Astrocyte (in vitro differentiated cells and primary cell): ENCODE results near the gene CMIP. TPM values are rescaled to one million over a fixed set of nuclear protein-coding genes. Genes with fewer than 3 reads are reported as not detected.

ENCODE experiments used
- DNase-seq: peaks from one replicate; pipeline ENCODE4 v3.0.0-alpha.2; 2010; ENCODE audit warnings: low read depth
- FAIRE-seq: peaks from 2 replicates; lab custom pipeline; 2011; peaks lifted over from hg19 to GRCh38; lab: Jason Lieb, UNC
- H2AFZ ChIP-seq: 2 replicates; pipeline ENCODE4 v1.6.0; 2012; ENCODE audit warnings: low read depth, low read length, inconsistent platforms
- H3K27ac ChIP-seq: 2 replicates; pipeline ENCODE4 v1.5.1; 2011; ENCODE audit warnings: low read depth, low read length, inconsistent platforms
- H3K27me3 ChIP-seq: 2 replicates; pipeline ENCODE4 v1.6.0; 2011; ENCODE audit warnings: low read length, inconsistent platforms; ENCODE audit not compliant: insufficient read depth
- H3K36me3 ChIP-seq: 2 replicates; pipeline ENCODE4 v1.5.1; 2011; ENCODE audit warnings: low read length, inconsistent platforms; ENCODE audit not compliant: insufficient read depth
- H3K4me1 ChIP-seq: 2 replicates; pipeline ENCODE4 v1.5.1; 2011; ENCODE audit warnings: low read length, inconsistent platforms; ENCODE audit not compliant: insufficient read depth
- H3K4me2 ChIP-seq: 2 replicates; pipeline ENCODE4 v1.6.0; 2012; ENCODE audit warnings: low read length, inconsistent platforms
- H3K4me3 ChIP-seq: 2 replicates; pipeline ENCODE4 v1.5.1; 2011; ENCODE audit warnings: low read depth, mild to moderate bottlenecking, low read length, inconsistent platforms; ENCODE audit not compliant: insufficient read depth
- H3K79me2 ChIP-seq: 2 replicates; pipeline ENCODE4 v1.6.0; 2012; ENCODE audit warnings: mild to moderate bottlenecking, low read length, inconsistent platforms; ENCODE audit not compliant: insufficient read depth
- H3K9ac ChIP-seq: 2 replicates; pipeline ENCODE4 v1.6.0; 2012; ENCODE audit warnings: mild to moderate bottlenecking, low read length, inconsistent platforms
- H3K9me3 ChIP-seq: 2 replicates; pipeline ENCODE4 v1.5.1; 2012; ENCODE audit warnings: low read depth, mild to moderate bottlenecking, low read length, inconsistent platforms; ENCODE audit not compliant: insufficient read depth
- H4K20me1 ChIP-seq: 2 replicates; pipeline ENCODE4 v1.6.0; 2012; ENCODE audit warnings: low read length, inconsistent platforms; ENCODE audit not compliant: insufficient read depth
- H3K27ac Mint-ChIP-seq: one replicate; pipeline ENCODE4 v1.8.0; 2021; ENCODE audit warnings: mild to moderate bottlenecking, mixed read lengths; ENCODE audit not compliant: unreplicated experiment
- H3K27me3 Mint-ChIP-seq: one replicate; pipeline ENCODE4 v1.8.0; 2021; ENCODE audit warnings: low read depth, mixed read lengths; ENCODE audit not compliant: unreplicated experiment
- H3K36me3 Mint-ChIP-seq: one replicate; pipeline ENCODE4 v1.8.0; 2021; ENCODE audit warnings: low read depth, mixed read lengths; ENCODE audit not compliant: unreplicated experiment
- H3K4me1 Mint-ChIP-seq: one replicate; pipeline ENCODE4 v1.8.0; 2021; ENCODE audit warnings: low read depth, mixed read lengths; ENCODE audit not compliant: unreplicated experiment
- H3K4me3 Mint-ChIP-seq: one replicate; pipeline ENCODE4 v1.8.0; 2021; ENCODE audit warnings: mild to moderate bottlenecking, moderate library complexity, mixed read lengths; ENCODE audit not compliant: unreplicated experiment
- H3K9me3 Mint-ChIP-seq: one replicate; pipeline ENCODE4 v1.8.0; 2021; ENCODE audit warnings: mild to moderate bottlenecking, mixed read lengths; ENCODE audit not compliant: unreplicated experiment
- CTCF ChIP-seq: IDR thresholded peaks from 2 replicates; pipeline ENCODE4 v1.5.1; 2011; ENCODE audit warnings: low read depth, mild to moderate bottlenecking, inconsistent platforms, low read length, moderate library complexity; ENCODE audit not compliant: insufficient read depth
- EZH2 ChIP-seq: IDR thresholded peaks from 2 replicates; pipeline ENCODE4 v1.6.1; 2012; ENCODE audit warnings: mild to moderate bottlenecking, low read length, inconsistent platforms; ENCODE audit not compliant: insufficient read depth
- total RNA-seq: library from RNA; stranded (reverse); gene quantifications from 2 replicates; pipeline ENCODE4 v1.2.1, GENCODE V29; 2021

CMIP gene
- total RNA-seq, 1 donor from 2014 or later, result 71.5 TPM

- H3K4me3 ChIP-seq, result no peak overlapping the region
- H3K36me3 ChIP-seq, result peaks cover 6% of the 10 kb centered on the region
- TF ChIP-seq CTCF (no peak), EZH2 (no peak)
- no peaks in the 10 kb centered on the region for H3K9me3 ChIP-seq
- H2AFZ ChIP-seq, result no peak overlapping the region
- no peaks in the 10 kb centered on the region for H3K27me3 ChIP-seq
- Mint-ChIP-seq H3K27me3 (no peaks in the 10 kb centered on the region), H3K4me3 (no peak overlapping the region), H3K4me1 (peaks cover 3% of the 10 kb centered on the region), H3K36me3 (peaks cover 23% of the 10 kb centered on the region), H3K9me3 (no peaks in the 10 kb centered on the region), H3K27ac (no peak overlapping the region)
- DNase-seq (no peak), FAIRE-seq (no peak)
- H3K79me2 ChIP-seq, result peaks cover 9% of the 10 kb centered on the region
- H3K9ac ChIP-seq, result no peak overlapping the region
- no peak overlapping the region for H3K4me2 ChIP-seq
- H3K27ac ChIP-seq, result no peak overlapping the region
- H4K20me1 ChIP-seq, result peaks cover 51% of the 10 kb centered on the region
- H3K4me1 ChIP-seq, result peaks cover 8% of the 10 kb centered on the region
These were observed 211.0 kb downstream of the CMIP start for GRCh38 chr16:81655469-81656162.

GRCh38 chr16:81657224-81657623, 212.6 kb downstream of the CMIP start:
- Histone ChIP-seq H3K4me3 (no peak overlapping the region), H3K4me1 (peaks cover 6% of the 10 kb centered on the region), H4K20me1 (peaks cover 38% of the 10 kb centered on the region), H3K4me2 (peak overlapping the region; percentile 5), H3K27me3 (no peaks in the 10 kb centered on the region), H3K79me2 (peaks cover 6% of the 10 kb centered on the region), H2AFZ (no peak overlapping the region), H3K9ac (no peak overlapping the region), H3K27ac (no peak overlapping the region), H3K36me3 (peaks cover 6% of the 10 kb centered on the region), H3K9me3 (no peaks in the 10 kb centered on the region)
- Mint-ChIP-seq H3K4me1 (peaks cover 2% of the 10 kb centered on the region), H3K27me3 (no peaks in the 10 kb centered on the region), H3K27ac (no peak overlapping the region), H3K9me3 (no peaks in the 10 kb centered on the region), H3K36me3 (peaks cover 24% of the 10 kb centered on the region), H3K4me3 (no peak overlapping the region)
- DNase-seq (no peak), FAIRE-seq (no peak)
- TF ChIP-seq CTCF (no peak), EZH2 (no peak)

GRCh38 chr16:81657781-81658180, 213.2 kb downstream of the CMIP start:
- Mint-ChIP-seq H3K36me3 (peaks cover 24% of the 10 kb centered on the region), H3K27me3 (no peaks in the 10 kb centered on the region), H3K27ac (no peak overlapping the region), H3K9me3 (no peaks in the 10 kb centered on the region), H3K4me3 (no peak overlapping the region), H3K4me1 (peaks cover 2% of the 10 kb centered on the region)
- Histone ChIP-seq H3K4me1 (peaks cover under 1% of the 10 kb centered on the region), H3K4me2 (peak overlapping the region; percentile 5), H3K9ac (no peak overlapping the region), H3K27ac (no peak overlapping the region), H3K4me3 (no peak overlapping the region), H3K27me3 (no peaks in the 10 kb centered on the region), H3K9me3 (no peaks in the 10 kb centered on the region), H3K79me2 (peaks cover 6% of the 10 kb centered on the region), H4K20me1 (peaks cover 34% of the 10 kb centered on the region), H3K36me3 (peaks cover 8% of the 10 kb centered on the region), H2AFZ (no peak overlapping the region)
- TF ChIP-seq EZH2, result no peak
- no peak for TF ChIP-seq CTCF
- DNase-seq (no peak), FAIRE-seq (no peak)
